Panc1 (cell line): ENCODE measurements around the gene PDIK1L. TPM values are rescaled to one million over a fixed set of nuclear protein-coding genes. Genes with fewer than 3 reads are reported as not detected.

Experiments used
- ATAC-seq: fragments of 200-7000 bp; cut with Tn5 transposase; 2 replicates; pipeline ENCODE4 v1.9.1; 2020; ENCODE audit warnings: mild to moderate bottlenecking, moderate library complexity
- BruUV-seq: library from RNA; stranded (reverse); fragments of 400-500 nt; replicated peaks from 2 replicates; lab custom pipeline; 2021; lab: Mats Ljungman, UMichigan
- CTCF ChIA-PET: fragments of 300-600 bp; sonication (Branson Sonifier 250); formaldehyde crosslinking; loops from one replicate; lab custom pipeline; 2022; ENCODE audit warnings: antibody characterized with exemption; lab: Charles Lee
- POLR2A ChIA-PET: fragments of 300-600 bp; sonication (Branson Sonifier 250); formaldehyde crosslinking; loops from one replicate; lab custom pipeline; 2022; ENCODE audit warnings: antibody characterized with exemption; lab: Charles Lee
- DNase-seq: peaks from one replicate; pipeline ENCODE4 v3.0.0-alpha.2; 2010; ENCODE audit warnings: low read depth, low spot score
- H3K27ac ChIP-seq: 2 replicates; pipeline ENCODE4 v1.5.1; 2011; ENCODE audit warnings: mild to moderate bottlenecking, low read length, inconsistent platforms
- H3K27me3 ChIP-seq: fragments of 200-500 bp; sonication (Bioruptor generic); 2 replicates; pipeline ENCODE4 v1.6.0; 2014; ENCODE audit warnings: low read length, inconsistent platforms; ENCODE audit not compliant: control insufficient read depth, insufficient read depth
- H3K36me3 ChIP-seq: fragments of 200-500 bp; sonication (Bioruptor generic); 2 replicates; pipeline ENCODE4 v1.5.1; 2014; ENCODE audit warnings: inconsistent platforms, mild to moderate bottlenecking, low read length, moderate library complexity; ENCODE audit not compliant: control insufficient read depth, insufficient read depth
- H3K4me1 ChIP-seq: 2 replicates; pipeline ENCODE4 v1.5.1; 2011; ENCODE audit warnings: inconsistent platforms, mild to moderate bottlenecking, low read length, moderate library complexity; ENCODE audit not compliant: control insufficient read depth, insufficient read depth
- H3K4me3 ChIP-seq, 2 experiments: 2 replicates each; pipeline ENCODE4 v1.5.1; 2011 to 2012; ENCODE audit warnings: low read depth in 2 of 2, low read length in 2 of 2, mild to moderate bottlenecking in 2 of 2, inconsistent platforms in 1 of 2, moderate library complexity in 1 of 2
- H3K9me3 ChIP-seq: fragments of 200-500 bp; sonication (Bioruptor generic); 2 replicates; pipeline ENCODE4 v1.5.1; 2014; ENCODE audit warnings: low read depth, mild to moderate bottlenecking, inconsistent platforms, low read length, moderate library complexity; ENCODE audit not compliant: control insufficient read depth, insufficient read depth
- POLR2AphosphoS5 ChIP-seq: IDR thresholded peaks from 2 replicates; pipeline ENCODE4 v1.6.1; 2012; ENCODE audit warnings: mild to moderate bottlenecking, low read depth, low read length, moderate library complexity
- REST ChIP-seq, 2 experiments: IDR thresholded peaks; 2 replicates each; pipeline ENCODE4 v1.6.1; 2011 to 2012; ENCODE audit warnings: low read depth in 2 of 2, control low read depth in 1 of 2, low read length in 1 of 2, mild to moderate bottlenecking in 1 of 2, moderate library complexity in 1 of 2; ENCODE audit not compliant: insufficient read depth in 1 of 2
- SIN3A ChIP-seq: IDR thresholded peaks from 2 replicates; pipeline ENCODE4 v1.6.1; 2012; ENCODE audit warnings: low read depth, mild to moderate bottlenecking, low read length, moderate library complexity, borderline replicate concordance; ENCODE audit not compliant: insufficient read depth
- TCF7L2 ChIP-seq: IDR thresholded peaks from 2 replicates; pipeline ENCODE4 v1.6.1; 2011; ENCODE audit warnings: mild to moderate bottlenecking, low read depth, low read length, inconsistent platforms
- in situ Hi-C: cut with HindIII; loops from 2 replicates; pipeline ENCODE4 v1.10.0; 2016; ENCODE audit warnings: low sequenced_read_pairs, low pct_unique_long_range_greater_than_20kb
- intact Hi-C: fragments of 100-400 bp; cut with micrococcal nuclease; formaldehyde crosslinking; loops from one replicate; pipeline ENCODE4 v1.10.0; 2022; ENCODE audit not compliant: unreplicated experiment
- total RNA-seq: library from RNA; stranded (reverse); gene quantifications from one replicate; pipeline ENCODE4 v1.2.1, GENCODE V29; 2021; ENCODE audit not compliant: unreplicated experiment
- TF ChIP-seq, protein P1 (sequence below): fragments of 450-650 bp; IDR thresholded peaks from 2 replicates; pipeline ENCODE4 v1.5.1; 2017; ENCODE audit warnings: mild to moderate bottlenecking

PDIK1L gene
- total RNA-seq, 1 experiment from 2014 or later, result 8.0 TPM

- in situ Hi-C loops (no loop called here), intact Hi-C loops (no loop called here)
- no peaks in the 10 kb centered on the region for H3K27me3 ChIP-seq
- no peak for TF ChIP-seq TCF7L2
- no peak for TF ChIP-seq SIN3A
- TF ChIP-seq REST (IDR thresholded peaks at IDR 0.05; ENCODE audit: insufficient read depth in 1 of 2, low read depth in 2 of 2, low read length in 1 of 2), result no peak
- no peak for TF ChIP-seq POLR2AphosphoS5
- TF ChIP-seq, protein P1, sequence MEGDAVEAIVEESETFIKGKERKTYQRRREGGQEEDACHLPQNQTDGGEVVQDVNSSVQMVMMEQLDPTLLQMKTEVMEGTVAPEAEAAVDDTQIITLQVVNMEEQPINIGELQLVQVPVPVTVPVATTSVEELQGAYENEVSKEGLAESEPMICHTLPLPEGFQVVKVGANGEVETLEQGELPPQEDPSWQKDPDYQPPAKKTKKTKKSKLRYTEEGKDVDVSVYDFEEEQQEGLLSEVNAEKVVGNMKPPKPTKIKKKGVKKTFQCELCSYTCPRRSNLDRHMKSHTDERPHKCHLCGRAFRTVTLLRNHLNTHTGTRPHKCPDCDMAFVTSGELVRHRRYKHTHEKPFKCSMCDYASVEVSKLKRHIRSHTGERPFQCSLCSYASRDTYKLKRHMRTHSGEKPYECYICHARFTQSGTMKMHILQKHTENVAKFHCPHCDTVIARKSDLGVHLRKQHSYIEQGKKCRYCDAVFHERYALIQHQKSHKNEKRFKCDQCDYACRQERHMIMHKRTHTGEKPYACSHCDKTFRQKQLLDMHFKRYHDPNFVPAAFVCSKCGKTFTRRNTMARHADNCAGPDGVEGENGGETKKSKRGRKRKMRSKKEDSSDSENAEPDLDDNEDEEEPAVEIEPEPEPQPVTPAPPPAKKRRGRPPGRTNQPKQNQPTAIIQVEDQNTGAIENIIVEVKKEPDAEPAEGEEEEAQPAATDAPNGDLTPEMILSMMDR, result no peak
- ChIA-PET CTCF (no interaction called here), POLR2A (interaction anchor here (0.7 kb wide), 1 partner anchor 16 kb away, joined by 3 read pairs; no protein-coding TSS in a partner anchor)
- peaks cover 36% of the 10 kb centered on the region for H3K4me1 ChIP-seq
- ATAC-seq, result no peak
- no peaks in the 10 kb centered on the region for H3K36me3 ChIP-seq
- H3K9me3 ChIP-seq, result no peaks in the 10 kb centered on the region
- DNase-seq, result no peak
- H3K27ac ChIP-seq, result peak overlapping the region; percentile 80; the same call in 1 of the 2 replicates
- H3K4me3 ChIP-seq, result no peak overlapping the region
- no TSS peak for BruUV-seq
Observed at GRCh38 chr1:26125382-26125781, 13.8 kb downstream of the PDIK1L start.

GRCh38 chr1:26125946-26126320, 14.3 kb downstream of the PDIK1L start:
- Histone ChIP-seq H3K4me1 (peaks cover 36% of the 10 kb centered on the region), H3K36me3 (no peaks in the 10 kb centered on the region), H3K4me3 (peak overlapping the region in 1 of 2 experiments; percentile 10; a peak in 1 of 4 replicates), H3K9me3 (no peaks in the 10 kb centered on the region), H3K27ac (peak overlapping the region; percentile 80), H3K27me3 (no peaks in the 10 kb centered on the region)
- no peak for DNase-seq
- TF ChIP-seq REST (IDR thresholded peaks at IDR 0.05; ENCODE audit: insufficient read depth in 1 of 2, low read depth in 2 of 2, low read length in 1 of 2) (no peak), TCF7L2 (no peak), SIN3A (no peak), POLR2AphosphoS5 (no peak)
- TF ChIP-seq, protein P1, result no peak
- intact Hi-C loops, result no loop called here
- no TSS peak for BruUV-seq
- POLR2A ChIA-PET, result interaction anchor here (0.6 to 0.7 kb wide), 2 partner anchors 82 to 125 kb away, joined by 3 to 5 read pairs; no protein-coding TSS in a partner anchor
- CTCF ChIA-PET, result no interaction called here
- ATAC-seq, result no peak
- in situ Hi-C loops, result no loop called here
